ENCODE data around the gene IFNA6.

The IFNA6 gene

GRCh38 chr9:21317956-21318923, 32.4 kb downstream of the IFNA6 start:
- Histone ChIP-seq H3K36me3 (ENCODE audit: low read length) (no peaks in the 10 kb centered on the region), H2AFZ (ENCODE audit: low read depth, low read length, severe bottlenecking) (no peak overlapping the region), H3K79me2 (ENCODE audit: insufficient read depth, low read length) (no peaks in the 10 kb centered on the region), H4K20me1 (ENCODE audit: low read depth, low read length) (no peaks in the 10 kb centered on the region), H3K9me3 (ENCODE audit: insufficient read depth, low read length) (no peaks in the 10 kb centered on the region), H3K9me2 (replicated peaks; ENCODE audit: insufficient read depth, low read length) (no peaks in the 10 kb centered on the region), H3F3A (ENCODE audit: insufficient read depth) (no peaks in the 10 kb centered on the region), H3K27ac (ENCODE audit: low read depth, low read length) (no peak overlapping the region), H3K4me2 (ENCODE audit: low read depth, low read length, poor library complexity, severe bottlenecking) (no peak overlapping the region), H3K27me3 (ENCODE audit: low read length) (no peaks in the 10 kb centered on the region), H3K9ac (ENCODE audit: low read length) (no peak overlapping the region), H3K4me3 (ENCODE audit: insufficient read depth, low read length, poor library complexity, severe bottlenecking) (no peak overlapping the region)
- TF ChIP-seq CTCF (IDR thresholded peaks at IDR 0.05; ENCODE audit: insufficient read depth, low read length, poor library complexity, severe bottlenecking) (peak; percentile 78), EZH2phosphoT487 (conservative IDR thresholded peaks at IDR 0.05; ENCODE audit: low read length) (no peak)

DNA sequence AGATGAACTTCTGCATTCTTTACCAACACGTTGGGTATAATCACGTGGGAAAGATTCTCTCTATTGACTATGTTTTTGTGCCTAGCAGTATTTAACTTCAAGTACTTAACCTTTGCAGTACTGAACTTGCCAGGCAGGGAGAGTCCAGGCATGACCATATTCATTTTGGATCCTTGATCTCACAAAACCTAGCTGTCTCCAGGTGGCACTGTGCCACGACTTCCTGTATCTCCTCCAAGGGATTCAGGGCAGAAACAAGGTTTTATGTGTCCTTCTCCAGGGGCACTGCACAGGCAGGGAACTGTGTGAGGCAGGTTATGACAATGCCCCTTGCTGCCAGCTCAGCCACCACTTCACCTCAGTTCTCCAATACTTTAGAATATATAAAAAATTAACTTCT, 33.8 kb downstream of the IFNA6 start:
- Histone ChIP-seq H3F3A (ENCODE audit: insufficient read depth) (no peaks in the 10 kb centered on the region), H3K4me3 (ENCODE audit: insufficient read depth, low read length, poor library complexity, severe bottlenecking) (no peak overlapping the region), H4K20me1 (ENCODE audit: low read depth, low read length) (no peaks in the 10 kb centered on the region), H3K9me3 (ENCODE audit: insufficient read depth, low read length) (no peaks in the 10 kb centered on the region), H2AFZ (ENCODE audit: low read depth, low read length, severe bottlenecking) (no peak overlapping the region), H3K27ac (ENCODE audit: low read depth, low read length) (no peak overlapping the region), H3K4me2 (ENCODE audit: low read depth, low read length, poor library complexity, severe bottlenecking) (no peak overlapping the region), H3K36me3 (ENCODE audit: low read length) (no peaks in the 10 kb centered on the region), H3K9me2 (replicated peaks; ENCODE audit: insufficient read depth, low read length) (no peaks in the 10 kb centered on the region), H3K9ac (ENCODE audit: low read length) (no peak overlapping the region), H3K27me3 (ENCODE audit: low read length) (no peaks in the 10 kb centered on the region), H3K79me2 (ENCODE audit: insufficient read depth, low read length) (no peaks in the 10 kb centered on the region)
- TF ChIP-seq CTCF (IDR thresholded peaks at IDR 0.05; ENCODE audit: insufficient read depth, low read length, poor library complexity, severe bottlenecking) (no peak), EZH2phosphoT487 (conservative IDR thresholded peaks at IDR 0.05; ENCODE audit: low read length) (no peak)

GRCh38 chr9:21316032-21316842, 34.5 kb downstream of the IFNA6 start:
- TF ChIP-seq EZH2phosphoT487 (conservative IDR thresholded peaks at IDR 0.05; ENCODE audit: low read length) (no peak), CTCF (IDR thresholded peaks at IDR 0.05; ENCODE audit: insufficient read depth, low read length, poor library complexity, severe bottlenecking) (no peak)
- H4K20me1 ChIP-seq (ENCODE audit: low read depth, low read length) = no peaks in the 10 kb centered on the region

More at GRCh38 chr9:21316032-21316842, 34.5 kb downstream of the IFNA6 start:
- no peaks in the 10 kb centered on the region for H3K36me3 ChIP-seq (ENCODE audit: low read length)
- no peaks in the 10 kb centered on the region for H3K9me2 ChIP-seq (replicated peaks; ENCODE audit: insufficient read depth, low read length)
- H3K9ac ChIP-seq (ENCODE audit: low read length) = no peak overlapping the region
- H2AFZ ChIP-seq (ENCODE audit: low read depth, low read length, severe bottlenecking) = no peak overlapping the region
- H3K27ac ChIP-seq (ENCODE audit: low read depth, low read length) = no peak overlapping the region
- no peaks in the 10 kb centered on the region for H3K9me3 ChIP-seq (ENCODE audit: insufficient read depth, low read length)
- H3K79me2 ChIP-seq (ENCODE audit: insufficient read depth, low read length) = no peaks in the 10 kb centered on the region
- no peaks in the 10 kb centered on the region for H3K27me3 ChIP-seq (ENCODE audit: low read length)
- H3K4me2 ChIP-seq (ENCODE audit: low read depth, low read length, poor library complexity, severe bottlenecking) = no peak overlapping the region
- no peak overlapping the region for H3K4me3 ChIP-seq (ENCODE audit: insufficient read depth, low read length, poor library complexity, severe bottlenecking)
- H3F3A ChIP-seq (ENCODE audit: insufficient read depth) = no peaks in the 10 kb centered on the region
